Measurements from ENCODE around the gene TEAD3. TPM values are rescaled to one million over a fixed set of nuclear protein-coding genes. Genes with fewer than 3 reads are reported as not detected.

TEAD3 gene
- total RNA-seq, 1 donor from 2014 or later: 75.5 TPM

GRCh38 chr6:35499372-35499771 lies 2.5 kb upstream of the TEAD3 start:
- H3K4me2 ChIP-seq (ENCODE audit: low read length): no peak overlapping the region

DNA sequence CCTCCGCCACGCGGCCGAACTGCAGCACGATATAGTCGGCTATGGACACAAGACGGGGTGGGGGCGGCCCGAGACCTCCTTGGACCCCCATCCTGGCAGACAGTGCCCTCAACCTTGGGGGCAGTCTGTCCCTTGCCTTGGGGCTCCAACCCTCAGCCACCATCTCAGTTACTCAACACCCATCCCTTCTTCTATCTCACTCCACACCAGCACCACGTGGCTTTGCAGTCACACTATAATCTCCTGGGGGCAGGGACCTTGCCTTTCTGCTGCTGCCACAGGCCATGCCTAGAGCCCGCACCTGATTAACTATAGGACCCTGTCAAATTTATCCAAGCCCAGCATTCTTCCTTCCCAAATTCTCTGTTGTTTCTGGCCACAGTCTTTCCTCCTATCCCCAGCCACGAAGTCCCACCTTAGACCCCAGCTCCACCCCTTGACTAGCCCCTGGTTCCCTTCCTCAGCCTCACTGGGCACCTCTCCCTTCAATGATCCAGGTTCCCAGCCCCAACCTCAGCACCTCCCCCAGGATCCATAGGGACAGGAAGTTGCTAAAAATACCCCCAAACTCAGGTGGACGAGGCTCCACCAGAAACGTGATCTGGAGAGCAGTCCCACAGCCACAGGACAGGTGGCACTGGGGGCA lies 1.7 kb upstream of the TEAD3 start:
- H3K27me3 ChIP-seq (ENCODE audit: insufficient read depth, low read length): no peaks in the 10 kb centered on the region
- TF ChIP-seq EZH2 (IDR thresholded peaks at IDR 0.05; ENCODE audit: insufficient read depth, low read length) (no peak), CTCF (IDR thresholded peaks at IDR 0.05; ENCODE audit: insufficient read depth, low read depth, low read length) (no peak)
- no peaks in the 10 kb centered on the region for H3K36me3 ChIP-seq (ENCODE audit: insufficient read depth, low read length)
- peaks cover 28% of the 10 kb centered on the region for H3K79me2 ChIP-seq (ENCODE audit: insufficient read depth, low read length)
- no peak for DNase-seq (ENCODE audit: low read depth)
- peaks cover 40% of the 10 kb centered on the region for H3K4me1 ChIP-seq (ENCODE audit: insufficient read depth, low read length)
- peak overlapping the region; percentile 83 for H3K4me3 Mint-ChIP-seq (ENCODE audit: unreplicated experiment)
- H3K9me3 ChIP-seq (ENCODE audit: insufficient read depth, low read depth, low read length): no peaks in the 10 kb centered on the region
- FAIRE-seq: no peak
- peak overlapping the region; percentile 93 for H3K4me2 ChIP-seq (ENCODE audit: low read length)
- no peak overlapping the region for H3K27ac ChIP-seq (ENCODE audit: low read depth, low read length)
- H3K9ac ChIP-seq (ENCODE audit: low read length): peak overlapping the region; percentile 93
- peaks cover 26% of the 10 kb centered on the region for H4K20me1 ChIP-seq (ENCODE audit: insufficient read depth, low read length)
- H3K9me3 Mint-ChIP-seq (ENCODE audit: unreplicated experiment): peaks cover 1% of the 10 kb centered on the region
- peak overlapping the region; percentile 59 for H2AFZ ChIP-seq (ENCODE audit: low read depth, low read length)
- H3K27me3 Mint-ChIP-seq (ENCODE audit: low read depth, unreplicated experiment): peaks cover 2% of the 10 kb centered on the region
- peaks cover 3% of the 10 kb centered on the region for H3K36me3 Mint-ChIP-seq (ENCODE audit: low read depth, unreplicated experiment)
- H3K4me3 ChIP-seq (ENCODE audit: insufficient read depth, low read depth, low read length): peak overlapping the region; percentile 63
- peak overlapping the region; percentile 51 for H3K27ac Mint-ChIP-seq (ENCODE audit: unreplicated experiment)
- peaks cover 31% of the 10 kb centered on the region for H3K4me1 Mint-ChIP-seq (ENCODE audit: low read depth, unreplicated experiment)

More at GRCh38 chr6:35499372-35499771, 2.5 kb upstream of the TEAD3 start:
- Histone ChIP-seq H3K4me3 (ENCODE audit: insufficient read depth, low read depth, low read length) (no peak overlapping the region), H3K4me1 (ENCODE audit: insufficient read depth, low read length) (peaks cover 34% of the 10 kb centered on the region), H3K27ac (ENCODE audit: low read depth, low read length) (no peak overlapping the region), H2AFZ (ENCODE audit: low read depth, low read length) (no peak overlapping the region), H3K79me2 (ENCODE audit: insufficient read depth, low read length) (peaks cover 20% of the 10 kb centered on the region), H3K36me3 (ENCODE audit: insufficient read depth, low read length) (no peaks in the 10 kb centered on the region), H3K9me3 (ENCODE audit: insufficient read depth, low read depth, low read length) (no peaks in the 10 kb centered on the region), H4K20me1 (ENCODE audit: insufficient read depth, low read length) (peaks cover 17% of the 10 kb centered on the region), H3K27me3 (ENCODE audit: insufficient read depth, low read length) (no peaks in the 10 kb centered on the region), H3K9ac (ENCODE audit: low read length) (no peak overlapping the region)
- no peak overlapping the region for H3K4me3 Mint-ChIP-seq (ENCODE audit: unreplicated experiment)
- H3K9me3 Mint-ChIP-seq (ENCODE audit: unreplicated experiment): peaks cover 1% of the 10 kb centered on the region
- FAIRE-seq (no peak), DNase-seq (ENCODE audit: low read depth) (no peak)
- peaks cover 2% of the 10 kb centered on the region for H3K27me3 Mint-ChIP-seq (ENCODE audit: low read depth, unreplicated experiment)
- peaks cover 3% of the 10 kb centered on the region for H3K36me3 Mint-ChIP-seq (ENCODE audit: low read depth, unreplicated experiment)
- H3K4me1 Mint-ChIP-seq (ENCODE audit: low read depth, unreplicated experiment): peaks cover 25% of the 10 kb centered on the region
- no peak overlapping the region for H3K27ac Mint-ChIP-seq (ENCODE audit: unreplicated experiment)
- TF ChIP-seq CTCF (IDR thresholded peaks at IDR 0.05; ENCODE audit: insufficient read depth, low read depth, low read length) (no peak), EZH2 (IDR thresholded peaks at IDR 0.05; ENCODE audit: insufficient read depth, low read length) (no peak)

All from astrocyte (in vitro differentiated cells and primary cell).